Smooth muscle cell (in vitro differentiated cells): ENCODE measurements around the gene CAMK4. TPM values are rescaled to one million over a fixed set of nuclear protein-coding genes. Genes with fewer than 3 reads are reported as not detected.

Source experiments
- DNase-seq: peaks from one replicate; lab custom pipeline; 2025; ENCODE audit not compliant: unreplicated experiment; lab: John Stamatoyannopoulos, UW
- H2AFZ ChIP-seq: fragments of 200-600 bp; sonication (generic); 2 replicates; pipeline ENCODE4 v1.6.0; 2016; ENCODE audit warnings: antibody characterized with exemption, low read depth, mild to moderate bottlenecking
- H3F3A ChIP-seq: fragments of 200-600 bp; sonication (generic); 2 replicates; pipeline ENCODE4 v1.6.0; 2017; ENCODE audit warnings: antibody characterized with exemption, low read depth
- H3K27ac ChIP-seq: fragments of 200-600 bp; sonication (generic); 2 replicates; pipeline ENCODE4 v1.5.1; 2016; ENCODE audit warnings: low read depth, mild to moderate bottlenecking
- H3K27me3 ChIP-seq: fragments of 200-600 bp; sonication (generic); 2 replicates; pipeline ENCODE4 v1.6.1; 2016; ENCODE audit warnings: low read depth, mild to moderate bottlenecking
- H3K36me3 ChIP-seq: fragments of 200-600 bp; sonication (generic); 2 replicates; pipeline ENCODE4 v1.5.1; 2016; ENCODE audit warnings: low read depth
- H3K4me1 ChIP-seq: fragments of 200-600 bp; sonication (generic); 2 replicates; pipeline ENCODE4 v1.5.1; 2016; ENCODE audit warnings: low read depth
- H3K4me2 ChIP-seq: fragments of 200-600 bp; sonication (generic); 2 replicates; pipeline ENCODE4 v1.6.0; 2016; ENCODE audit warnings: mild to moderate bottlenecking
- H3K4me3 ChIP-seq: fragments of 200-600 bp; sonication (generic); 2 replicates; pipeline ENCODE4 v1.5.1; 2016; ENCODE audit warnings: mild to moderate bottlenecking
- H3K79me2 ChIP-seq: fragments of 200-600 bp; sonication (generic); 2 replicates; pipeline ENCODE4 v1.6.0; 2016; ENCODE audit warnings: low read depth, mild to moderate bottlenecking
- H3K9ac ChIP-seq: fragments of 200-600 bp; sonication (generic); 2 replicates; pipeline ENCODE4 v1.6.0; 2016; ENCODE audit warnings: low read depth
- H3K9me3 ChIP-seq: fragments of 200-600 bp; sonication (generic); replicated peaks from 2 replicates; pipeline ENCODE4 v1.5.1; 2016; ENCODE audit warnings: low read depth
- H4K20me1 ChIP-seq: fragments of 200-600 bp; sonication (generic); 2 replicates; pipeline ENCODE4 v1.6.0; 2016; ENCODE audit warnings: low read depth
- CTCF ChIP-seq: fragments of 200-600 bp; sonication (generic); IDR thresholded peaks from 2 replicates; pipeline ENCODE4 v1.5.1; 2017; ENCODE audit warnings: borderline replicate concordance, mild to moderate bottlenecking, antibody characterized with exemption; ENCODE audit not compliant: insufficient read depth, poor library complexity, severe bottlenecking
- WGBS: methylation state at CpG from one replicate; pipeline ENCODE4 v1.1.7; 2016; ENCODE audit warnings: low lambda C conversion rate; 5-methylcytosine and 5-hydroxymethylcytosine counted together
- polyA plus RNA-seq: library from polyadenylated mRNA; unstranded; fragments of >200 nt; fragmentation: Nextera tagmentation; extraction: Ambion mirVana; gene quantifications from 2 replicates; pipeline ENCODE4 v1.2.1, GENCODE V29; 2016
- total RNA-seq: library from RNA; depleted of rRNA; stranded (reverse); fragments of >200 nt; gene quantifications from 2 replicates; pipeline ENCODE4 v1.2.3, GENCODE V29; 2014

The CAMK4 gene
- total and polyA plus RNA-seq, 2 experiments from 2014 or later = 1.1 to 3.6 TPM

GRCh38 chr5:111514087-111514486, 289.9 kb downstream of the CAMK4 start:
- no peak for DNase-seq
- no peak overlapping the region for H2AFZ ChIP-seq
- H3K4me3 ChIP-seq = no peak overlapping the region
- H3K27me3 ChIP-seq = no peaks in the 10 kb centered on the region
- peaks cover 34% of the 10 kb centered on the region for H3K4me1 ChIP-seq
- no peaks in the 10 kb centered on the region for H3K9me3 ChIP-seq
- H3K27ac ChIP-seq = peak overlapping the region; percentile 92
- peaks cover 10% of the 10 kb centered on the region for H3F3A ChIP-seq
- no peak for TF ChIP-seq CTCF
- no peaks in the 10 kb centered on the region for H3K36me3 ChIP-seq
- 93% methylated on average over 3 of the region's 3 CpGs for WGBS
- H3K4me2 ChIP-seq = no peak overlapping the region
- peaks cover 27% of the 10 kb centered on the region for H4K20me1 ChIP-seq
- H3K9ac ChIP-seq = no peak overlapping the region
- peaks cover 32% of the 10 kb centered on the region for H3K79me2 ChIP-seq

- WGBS = 96% methylated on average over 5 of the region's 5 CpGs
- no peak for TF ChIP-seq CTCF
- Histone ChIP-seq H3F3A (peaks cover 6% of the 10 kb centered on the region), H2AFZ (no peak overlapping the region), H3K27me3 (no peaks in the 10 kb centered on the region), H3K4me1 (peaks cover 13% of the 10 kb centered on the region), H3K4me2 (no peak overlapping the region), H3K79me2 (no peaks in the 10 kb centered on the region), H4K20me1 (no peaks in the 10 kb centered on the region), H3K4me3 (no peak overlapping the region), H3K27ac (no peak overlapping the region), H3K9ac (no peak overlapping the region), H3K36me3 (no peaks in the 10 kb centered on the region), H3K9me3 (no peaks in the 10 kb centered on the region)
- no peak for DNase-seq
These were observed 293.8 kb downstream of the CAMK4 start for GRCh38 chr5:111517853-111518501.

- no peak overlapping the region for H3K4me3 ChIP-seq
- H3K4me2 ChIP-seq = no peak overlapping the region
These were observed 294.6 kb downstream of the CAMK4 start for GRCh38 chr5:111518777-111519176.

More at GRCh38 chr5:111518777-111519176, 294.6 kb downstream of the CAMK4 start:
- no peak for DNase-seq
- H3K36me3 ChIP-seq = no peaks in the 10 kb centered on the region
- no peaks in the 10 kb centered on the region for H3K79me2 ChIP-seq
- H3K9ac ChIP-seq = no peak overlapping the region
- no peaks in the 10 kb centered on the region for H3K27me3 ChIP-seq
- no peaks in the 10 kb centered on the region for H4K20me1 ChIP-seq
- no peak overlapping the region for H2AFZ ChIP-seq
- H3F3A ChIP-seq = no peaks in the 10 kb centered on the region
- H3K9me3 ChIP-seq = no peaks in the 10 kb centered on the region
- TF ChIP-seq CTCF = no peak
- no peak overlapping the region for H3K27ac ChIP-seq
- 89% methylated on average over 2 of the region's 2 CpGs for WGBS
- H3K4me1 ChIP-seq = peaks cover 5% of the 10 kb centered on the region
